WTC11 (cell line): ENCODE measurements around the gene C19orf25.

Experiments
- ATF6 ChIP-seq: sonication (generic); formaldehyde crosslinking; IDR thresholded peaks from 2 replicates; pipeline ENCODE4 v1.8.1; 2023; ENCODE audit warnings: mild to moderate bottlenecking, missing genetic modification reagents
- CTCF ChIP-seq: fragments of 200-600 bp; IDR thresholded peaks from 2 replicates; pipeline ENCODE4 v1.8.0; 2022; ENCODE audit warnings: antibody characterized with exemption

- TF ChIP-seq CTCF (no peak), ATF6 (no peak)
Measured at GRCh38 chr19:1507763-1508506, 28.9 kb upstream of the C19orf25 start.
